GM19239 (cell line): ENCODE measurements around the gene RABL6.

ENCODE experiments used
- DNase-seq: peaks from one replicate; pipeline ENCODE4 v3.0.0; 2011; ENCODE audit warnings: low spot score; ENCODE audit not compliant: insufficient read length
- FAIRE-seq: peaks from 2 replicates; lab custom pipeline; 2011; peaks lifted over from hg19 to GRCh38; lab: Jason Lieb, UNC

The RABL6 gene

GRCh38 chr9:136808075-136808805 is 492 bp downstream of the RABL6 start:
- FAIRE-seq (no peak), DNase-seq (no peak)

- DNase-seq (no peak), FAIRE-seq (no peak)
Measured at GRCh38 chr9:136808806-136809158, 1.0 kb downstream of the RABL6 start.

- DNase-seq: no peak
- no peak for FAIRE-seq
Measured at GRCh38 chr9:136814725-136815421, 7.1 kb downstream of the RABL6 start.

- FAIRE-seq: no peak
Measured at GRCh38 chr9:136815422-136815782, 7.7 kb downstream of the RABL6 start.

GRCh38 chr9:136820971-136821825 is 13.4 kb downstream of the RABL6 start:
- DNase-seq (no peak), FAIRE-seq (no peak)

More at GRCh38 chr9:136815422-136815782, 7.7 kb downstream of the RABL6 start:
- DNase-seq: no peak

GRCh38 chr9:136821826-136822544 is 14.2 kb downstream of the RABL6 start:
- DNase-seq: no peak
- FAIRE-seq: no peak

GRCh38 chr9:136823136-136824046 is 15.6 kb downstream of the RABL6 start:
- no peak for FAIRE-seq
- DNase-seq: no peak

GRCh38 chr9:136824496-136825225 is 16.9 kb downstream of the RABL6 start:
- DNase-seq: no peak
- FAIRE-seq: no peak

- no peak for FAIRE-seq
- DNase-seq: no peak
Measured at GRCh38 chr9:136825295-136826187, 17.8 kb downstream of the RABL6 start.

- DNase-seq: no peak
- FAIRE-seq: no peak
Measured at GRCh38 chr9:136826188-136826541, 18.4 kb downstream of the RABL6 start.

GRCh38 chr9:136826703-136827582 is 19.2 kb downstream of the RABL6 start:
- FAIRE-seq (no peak), DNase-seq (no peak)

GRCh38 chr9:136827794-136828473 is 20.2 kb downstream of the RABL6 start:
- no peak for FAIRE-seq

GRCh38 chr9:136828474-136829140 is 20.9 kb downstream of the RABL6 start:
- no peak for DNase-seq
- FAIRE-seq: no peak

More at GRCh38 chr9:136827794-136828473, 20.2 kb downstream of the RABL6 start:
- no peak for DNase-seq

GRCh38 chr9:136829412-136829811 is 21.7 kb downstream of the RABL6 start:
- DNase-seq: no peak
- no peak for FAIRE-seq

GRCh38 chr9:136829981-136830885 is 22.5 kb downstream of the RABL6 start:
- DNase-seq: no peak
- FAIRE-seq: no peak
